ENCODE measurements around the gene LOXHD1. TPM values are rescaled to one million over a fixed set of nuclear protein-coding genes. Genes with fewer than 3 reads are reported as not detected.
A peak's percentile ranks its signal among the peaks of the same experiment; 100 is the strongest.

LOXHD1 gene
- total and polyA plus RNA-seq, 2 experiments from 2014 or later: 0.21 TPM; not detected in 1

GRCh38 chr18:46632401-46633071 lies 24.5 kb downstream of the LOXHD1 start:
- Histone ChIP-seq H3K4me3 (no peak overlapping the region), H3K27me3 (peaks cover 3% of the 10 kb centered on the region), H3K36me3 (no peaks in the 10 kb centered on the region), H3K4me1 (ENCODE audit: low read depth) (no peaks in the 10 kb centered on the region), H3K9me3 (ENCODE audit: low read depth) (no peaks in the 10 kb centered on the region), H3K27ac (no peak overlapping the region)
- no peak for TF ChIP-seq CTCF (IDR thresholded peaks at IDR 0.05; ENCODE audit: low read depth, low read length)
- peak in 1 of 2 donors; percentile 17 for DNase-seq (ENCODE audit: low read depth in 1 of 2, low spot score in 1 of 2)

- H3K36me3 ChIP-seq: no peaks in the 10 kb centered on the region
- no peak overlapping the region for H3K4me3 ChIP-seq
- no peak overlapping the region for H3K27ac ChIP-seq
- H3K27me3 ChIP-seq: peaks cover 3% of the 10 kb centered on the region
- H3K4me1 ChIP-seq (ENCODE audit: low read depth): peaks cover 1% of the 10 kb centered on the region
- no peak for TF ChIP-seq CTCF (IDR thresholded peaks at IDR 0.05; ENCODE audit: low read depth, low read length)
- no peak for DNase-seq (ENCODE audit: low read depth in 1 of 2, low spot score in 1 of 2)
- H3K9me3 ChIP-seq (ENCODE audit: low read depth): no peaks in the 10 kb centered on the region
Observed at GRCh38 chr18:46630991-46631390, 26.0 kb downstream of the LOXHD1 start.

- H3K9me3 ChIP-seq (ENCODE audit: low read depth): no peaks in the 10 kb centered on the region
- H3K27me3 ChIP-seq: peaks cover 3% of the 10 kb centered on the region
- no peak overlapping the region for H3K4me3 ChIP-seq
- no peak for TF ChIP-seq CTCF (IDR thresholded peaks at IDR 0.05; ENCODE audit: low read depth, low read length)
- no peak overlapping the region for H3K27ac ChIP-seq
- DNase-seq (ENCODE audit: low read depth in 1 of 2, low spot score in 1 of 2): no peak
- peaks cover 5% of the 10 kb centered on the region for H3K4me1 ChIP-seq (ENCODE audit: low read depth)
- H3K36me3 ChIP-seq: no peaks in the 10 kb centered on the region
Observed at GRCh38 chr18:46630160-46630559, 26.9 kb downstream of the LOXHD1 start.

GRCh38 chr18:46629361-46629760 lies 27.7 kb downstream of the LOXHD1 start:
- Histone ChIP-seq H3K36me3 (no peaks in the 10 kb centered on the region), H3K4me1 (ENCODE audit: low read depth) (peaks cover 5% of the 10 kb centered on the region), H3K9me3 (ENCODE audit: low read depth) (no peaks in the 10 kb centered on the region), H3K27me3 (peaks cover 3% of the 10 kb centered on the region), H3K27ac (no peak overlapping the region), H3K4me3 (no peak overlapping the region)
- no peak for TF ChIP-seq CTCF (IDR thresholded peaks at IDR 0.05; ENCODE audit: low read depth, low read length)
- DNase-seq (ENCODE audit: low read depth in 1 of 2, low spot score in 1 of 2): no peak

- no peak overlapping the region for H3K4me3 ChIP-seq
- TF ChIP-seq CTCF (IDR thresholded peaks at IDR 0.05; ENCODE audit: low read depth, low read length): no peak
- no peaks in the 10 kb centered on the region for H3K9me3 ChIP-seq (ENCODE audit: low read depth)
- H3K27ac ChIP-seq: no peak overlapping the region
- H3K27me3 ChIP-seq: peaks cover 3% of the 10 kb centered on the region
- no peak for DNase-seq (ENCODE audit: low read depth in 1 of 2, low spot score in 1 of 2)
- no peaks in the 10 kb centered on the region for H3K36me3 ChIP-seq
- H3K4me1 ChIP-seq (ENCODE audit: low read depth): peaks cover 5% of the 10 kb centered on the region
Observed at GRCh38 chr18:46628206-46628605, 28.8 kb downstream of the LOXHD1 start.
